ENCODE measurements around the gene UBE2G1. TPM values are rescaled to one million over a fixed set of nuclear protein-coding genes. Genes with fewer than 3 reads are reported as not detected.

UBE2G1 gene
- polyA plus RNA-seq, 1 experiment, result 51.5 TPM

GRCh38 chr17:4247971-4248388 is 118.5 kb downstream of the UBE2G1 start:
- no peaks in the 10 kb centered on the region for H3K9me3 ChIP-seq (ENCODE audit: control insufficient read depth, insufficient read depth, low read length)
- no peak for DNase-seq (ENCODE audit: low read depth, low spot score)
- no peaks in the 10 kb centered on the region for H3K27me3 ChIP-seq (ENCODE audit: control insufficient read depth, insufficient read depth, low read length)
- ChIA-PET POLR2A (interaction anchor here (0.9 kb wide), 1 partner anchor 18 kb away, joined by 5 read pairs; no protein-coding TSS in a partner anchor), CTCF (interaction anchor here (1.8 to 1.9 kb wide), 2 partner anchors 32 to 48 kb away, joined by 5 to 11 read pairs; no protein-coding TSS in a partner anchor)
- no peak overlapping the region for H3K27ac ChIP-seq (ENCODE audit: low read depth, low read length)
- H3K4me3 ChIP-seq (ENCODE audit: low read depth, low read length), result no peak overlapping the region
- TF ChIP-seq CTCF (IDR thresholded peaks at IDR 0.05; ENCODE audit: low read depth, low read length), result no peak

- CTCF ChIA-PET, result interaction anchor here (1.3 to 1.9 kb wide), 3 partner anchors 31 to 173 kb away, joined by 3 to 11 read pairs (median 5); no protein-coding TSS in a partner anchor
- no peak for TF ChIP-seq CTCF (IDR thresholded peaks at IDR 0.05; ENCODE audit: low read depth, low read length)
- no peak overlapping the region for H3K27ac ChIP-seq (ENCODE audit: low read depth, low read length)
- DNase-seq (ENCODE audit: low read depth, low spot score), result no peak
- POLR2A ChIA-PET, result interaction anchor here (0.9 kb wide), 1 partner anchor 18 kb away, joined by 5 read pairs; no protein-coding TSS in a partner anchor
- H3K27me3 ChIP-seq (ENCODE audit: control insufficient read depth, insufficient read depth, low read length), result no peaks in the 10 kb centered on the region
- no peaks in the 10 kb centered on the region for H3K9me3 ChIP-seq (ENCODE audit: control insufficient read depth, insufficient read depth, low read length)
- H3K4me3 ChIP-seq (ENCODE audit: low read depth, low read length), result no peak overlapping the region
Measured at GRCh38 chr17:4247361-4247970, 119.0 kb downstream of the UBE2G1 start.

GRCh38 chr17:4246674-4247073 is 119.8 kb downstream of the UBE2G1 start:
- Histone ChIP-seq H3K4me3 (ENCODE audit: low read depth, low read length) (no peak overlapping the region), H3K27me3 (ENCODE audit: control insufficient read depth, insufficient read depth, low read length) (no peaks in the 10 kb centered on the region), H3K9me3 (ENCODE audit: control insufficient read depth, insufficient read depth, low read length) (no peaks in the 10 kb centered on the region), H3K27ac (ENCODE audit: low read depth, low read length) (no peak overlapping the region)
- ChIA-PET CTCF (interaction anchor here (0.7 to 1.9 kb wide), 4 partner anchors 16 to 174 kb away, joined by 3 to 11 read pairs (median 6); no protein-coding TSS in a partner anchor), POLR2A (interaction anchor here (1.6 kb wide), 1 partner anchor 17 kb away, joined by 4 read pairs; no protein-coding TSS in a partner anchor)
- no peak for DNase-seq (ENCODE audit: low read depth, low spot score)
- TF ChIP-seq CTCF (IDR thresholded peaks at IDR 0.05; ENCODE audit: low read depth, low read length), result no peak

- ChIA-PET POLR2A (interaction anchor here (0.9 kb wide), 1 partner anchor 12 kb away, joined by 3 read pairs; no protein-coding TSS in a partner anchor), CTCF (interaction anchor here (0.8 to 1.1 kb wide), 2 partner anchors 26 to 35 kb away, joined by 3 read pairs; no protein-coding TSS in a partner anchor)
- Histone ChIP-seq H3K27me3 (ENCODE audit: control insufficient read depth, insufficient read depth, low read length) (no peaks in the 10 kb centered on the region), H3K27ac (ENCODE audit: low read depth, low read length) (no peak overlapping the region), H3K9me3 (ENCODE audit: control insufficient read depth, insufficient read depth, low read length) (no peaks in the 10 kb centered on the region), H3K4me3 (ENCODE audit: low read depth, low read length) (no peak overlapping the region)
- no peak for DNase-seq (ENCODE audit: low read depth, low spot score)
- TF ChIP-seq CTCF (IDR thresholded peaks at IDR 0.05; ENCODE audit: low read depth, low read length), result no peak
Measured at GRCh38 chr17:4241535-4241934, 124.9 kb downstream of the UBE2G1 start.

GRCh38 chr17:4236456-4236855 is 130.0 kb downstream of the UBE2G1 start:
- Histone ChIP-seq H3K27me3 (ENCODE audit: control insufficient read depth, insufficient read depth, low read length) (no peaks in the 10 kb centered on the region), H3K4me3 (ENCODE audit: low read depth, low read length) (no peak overlapping the region), H3K9me3 (ENCODE audit: control insufficient read depth, insufficient read depth, low read length) (no peaks in the 10 kb centered on the region), H3K27ac (ENCODE audit: low read depth, low read length) (no peak overlapping the region)
- no peak for DNase-seq (ENCODE audit: low read depth, low spot score)
- ChIA-PET CTCF (interaction anchor here (1.0 to 3.5 kb wide), 3 partner anchors 13 to 20 kb away, joined by 4 to 22 read pairs (median 7); no protein-coding TSS in a partner anchor), POLR2A (no interaction called here)
- no peak for TF ChIP-seq CTCF (IDR thresholded peaks at IDR 0.05; ENCODE audit: low read depth, low read length)

Data from AG04450 (cell line).